HG03575 (cell line): ENCODE results near the gene FOXP1.

ENCODE experiments used
- ATAC-seq: cut with Tn5 transposase; IDR thresholded peaks from one replicate; pipeline ENCODE4 v1.9.1; 2021; ENCODE audit not compliant: unreplicated experiment, insufficient number of reproducible peaks, low FRiP score; ENCODE audit errors: extremely low read depth

The FOXP1 gene

DNA sequence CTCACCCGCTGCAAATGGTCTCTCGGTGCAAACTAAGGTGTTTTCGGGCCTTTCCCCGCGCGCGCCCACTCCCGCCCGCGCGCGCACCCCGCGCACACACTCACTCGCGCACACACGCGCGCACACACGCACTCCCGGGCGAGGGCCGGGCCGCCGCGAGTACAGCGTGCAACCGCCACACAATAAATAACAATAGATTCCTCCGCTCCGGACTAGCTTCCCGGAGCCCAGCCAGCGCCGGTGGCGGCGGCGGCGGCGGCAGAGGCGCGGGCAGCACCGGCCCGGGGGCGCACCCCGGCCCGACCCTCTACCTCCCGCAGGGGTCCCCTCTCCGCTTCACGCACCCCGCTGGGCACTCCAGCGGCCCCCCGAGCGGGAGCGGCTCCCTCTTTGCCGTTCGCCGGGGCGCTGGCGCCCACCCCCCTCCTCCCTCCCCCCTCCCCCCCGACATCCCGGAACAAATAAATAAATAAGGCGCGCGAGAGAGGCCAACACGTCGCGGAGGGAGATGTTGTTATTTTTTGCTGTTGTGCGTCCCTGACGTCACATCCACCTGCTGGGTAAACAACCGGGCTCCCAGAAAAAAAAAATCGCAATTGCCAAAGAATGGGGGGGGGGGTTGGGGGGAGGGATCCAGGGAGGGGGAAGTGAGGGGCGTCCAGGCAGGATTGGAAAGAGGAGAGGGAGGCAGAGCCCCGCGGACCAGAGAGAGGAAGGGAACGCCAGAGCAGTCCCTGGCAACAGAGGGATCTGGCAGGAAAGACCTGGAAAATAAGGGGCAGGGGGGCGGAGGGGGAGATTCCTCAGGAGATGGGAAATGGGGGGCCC is at the start of gene FOXP1:
Gene FOXP1, minus strand, starts transcription at position 163 of the 828 bp plus-strand sequence. CDS start 385,347 bp downstream, outside the sequence.
- no peak for ATAC-seq

DNA sequence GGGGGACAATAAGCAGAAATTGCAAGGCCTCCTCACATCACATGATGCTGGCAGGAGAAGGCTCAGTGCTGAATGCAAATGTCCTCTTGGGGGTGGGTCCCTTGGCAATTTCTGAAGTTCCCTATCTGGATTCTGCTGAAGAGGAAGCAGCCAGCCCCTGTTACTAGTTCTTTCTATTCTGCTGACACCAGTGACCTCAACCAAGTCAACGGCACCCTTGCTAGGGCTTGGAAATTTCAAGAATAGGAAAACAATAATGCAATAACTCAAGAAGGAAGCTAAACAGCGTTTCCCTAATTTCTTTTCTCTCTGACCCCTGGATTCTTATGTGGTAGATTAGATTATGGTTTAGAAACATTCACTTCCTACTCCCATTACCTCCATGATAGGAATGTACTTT is 46.2 kb upstream of the FOXP1 start:
- ATAC-seq, result no peak

DNA sequence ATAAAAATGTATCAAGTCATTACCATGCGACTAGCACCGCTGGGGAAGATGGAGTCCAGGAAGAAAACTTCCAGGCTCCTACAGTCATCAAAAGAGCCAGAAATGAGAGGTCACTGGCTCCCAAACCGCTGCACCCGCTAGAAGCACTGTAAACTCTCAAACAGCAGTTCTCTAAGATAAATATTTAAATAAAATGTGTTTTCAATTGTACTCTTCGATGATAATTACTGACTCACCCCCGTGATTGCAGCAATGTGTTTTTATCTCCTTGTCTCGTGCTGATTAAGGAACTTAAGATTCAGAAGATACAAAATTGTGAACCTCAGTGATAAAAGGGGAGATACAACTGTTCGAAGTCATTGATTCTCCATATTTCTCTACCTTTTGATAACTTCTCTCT is 45.8 kb upstream of the FOXP1 start:
- no peak for ATAC-seq

DNA sequence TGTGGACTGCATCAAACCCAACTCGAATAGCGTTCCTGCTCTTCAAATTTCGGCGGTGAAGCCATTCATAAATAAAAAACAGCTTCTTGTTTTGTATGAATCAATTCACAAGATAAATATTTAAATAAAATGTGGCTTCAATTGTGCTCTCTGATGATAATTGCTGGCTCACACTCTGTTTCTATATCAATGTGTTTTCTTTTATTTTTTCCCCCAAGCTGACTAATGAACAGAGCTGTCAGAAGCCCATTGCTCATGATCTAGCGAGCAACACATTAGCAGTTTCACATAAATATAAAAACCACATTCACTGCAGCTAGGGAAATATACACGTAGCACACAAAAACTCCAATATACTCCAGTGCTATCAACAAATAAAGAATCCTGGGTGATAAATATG is 45.0 kb upstream of the FOXP1 start:
- no peak for ATAC-seq

DNA sequence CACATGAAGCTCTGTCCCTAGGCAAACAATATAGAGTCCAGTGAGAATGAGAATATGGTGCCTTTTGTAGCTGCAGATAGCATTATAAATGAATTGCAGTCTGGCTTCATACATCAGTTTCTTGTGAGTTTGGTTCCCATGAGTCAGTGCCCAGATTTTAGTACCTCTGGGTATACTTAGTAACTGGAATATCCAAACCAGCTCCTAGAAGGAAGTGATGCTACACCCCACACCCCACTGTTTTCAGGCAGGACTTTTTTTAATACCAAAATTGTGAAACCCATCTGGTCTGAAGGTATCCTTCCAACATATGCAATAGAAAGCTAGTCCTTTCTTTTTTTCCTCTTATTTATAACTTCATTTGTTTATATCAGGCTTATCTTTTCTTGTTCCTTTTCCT is 42.1 kb upstream of the FOXP1 start:
- ATAC-seq, result no peak

DNA sequence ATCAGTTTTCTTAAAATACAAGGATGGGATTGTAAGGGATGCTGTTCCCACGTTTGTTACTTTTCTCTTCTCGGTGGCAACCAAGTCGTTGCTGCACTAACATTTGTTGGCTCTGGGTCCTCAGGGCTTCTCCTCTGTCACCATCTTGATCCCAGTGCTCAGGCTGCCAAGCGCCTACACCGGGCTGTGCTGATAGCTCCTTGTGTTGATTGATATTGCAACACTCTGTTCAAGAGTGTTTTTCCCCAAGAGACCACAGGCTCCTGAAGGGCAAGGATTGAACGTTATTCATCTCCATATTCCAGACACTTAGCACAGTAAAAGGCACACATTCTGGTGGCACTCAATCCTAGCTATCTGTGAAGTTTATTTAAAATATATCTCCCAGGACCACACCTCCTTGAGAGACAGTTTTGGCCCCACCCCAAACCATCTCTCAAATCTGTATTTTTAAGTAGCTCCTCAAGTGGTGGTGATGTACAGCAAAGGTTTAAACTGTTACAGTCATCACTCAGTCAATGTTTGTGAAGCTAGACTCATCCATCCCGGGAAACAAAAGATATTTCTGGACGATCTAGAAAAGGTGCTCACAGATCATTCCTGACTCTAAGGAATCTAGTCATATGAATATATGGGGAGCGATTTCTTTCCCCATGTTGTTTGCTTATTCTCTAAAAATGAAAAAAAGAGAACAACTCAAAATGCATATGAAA is 38.5 kb upstream of the FOXP1 start:
- ATAC-seq, result no peak

- ATAC-seq, result no peak
Measured at GRCh38 chr3:71618538-71618937, 35.0 kb upstream of the FOXP1 start.

DNA sequence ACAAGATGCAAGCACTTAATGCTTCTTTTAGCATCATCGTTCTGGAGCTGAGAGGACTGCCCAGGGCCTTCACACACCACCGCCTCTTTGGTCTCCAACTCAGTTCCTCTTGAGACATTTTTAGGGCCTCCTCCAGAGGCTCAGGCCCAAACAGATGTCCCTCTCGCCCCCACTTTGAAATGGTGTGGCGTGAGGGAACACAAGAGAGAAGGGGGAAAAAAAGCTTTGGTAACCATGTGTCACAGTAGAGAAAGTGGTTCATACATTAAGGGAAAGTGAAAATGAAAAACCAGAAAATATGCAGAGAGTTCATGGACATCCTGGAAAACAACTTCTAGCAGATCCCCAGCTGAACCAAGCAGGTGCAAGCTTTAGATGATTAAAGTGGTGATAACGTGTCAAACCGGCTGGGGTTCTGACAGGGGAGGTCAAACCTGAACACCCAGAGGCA is 33.1 kb upstream of the FOXP1 start:
- no peak for ATAC-seq

DNA sequence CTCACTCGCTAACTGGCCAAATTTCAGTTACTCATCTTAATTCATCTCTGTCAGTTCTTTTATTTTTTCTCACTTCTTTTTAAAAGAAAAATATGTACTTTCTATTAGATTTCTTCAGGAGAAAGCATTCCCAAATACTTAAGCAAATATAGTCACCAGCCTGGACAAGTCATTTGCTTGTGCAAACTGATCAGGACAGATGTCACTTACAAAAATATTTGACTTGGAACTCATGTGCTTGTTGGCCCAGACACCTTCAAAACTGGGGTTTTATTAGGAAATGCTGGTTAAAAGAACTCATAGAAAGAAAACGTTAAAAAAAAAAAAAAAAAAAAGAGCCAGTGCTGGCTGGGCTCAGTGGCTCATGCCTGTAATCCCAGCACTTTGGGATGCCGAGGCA is 31.3 kb upstream of the FOXP1 start:
- no peak for ATAC-seq

DNA sequence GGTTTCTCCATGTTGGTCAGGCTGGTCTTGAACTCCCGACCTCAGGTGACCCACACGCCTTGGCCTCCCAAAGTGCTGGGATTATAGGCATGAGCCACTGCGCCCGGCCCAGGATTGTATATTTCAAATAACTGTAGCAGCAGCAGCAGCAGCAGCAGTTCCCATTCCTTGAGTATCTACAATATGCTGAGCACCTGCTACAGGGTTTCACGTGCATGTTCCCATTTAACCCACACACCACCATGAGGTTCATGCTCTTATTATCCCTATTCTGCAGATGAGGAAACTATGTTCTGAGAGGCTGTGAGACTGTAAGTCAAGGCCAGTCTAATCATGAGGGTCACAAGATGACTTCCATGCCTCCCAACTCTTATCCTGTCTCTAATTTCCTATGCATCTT is 30.9 kb upstream of the FOXP1 start:
- no peak for ATAC-seq

GRCh38 chr3:71611099-71611498 is 27.6 kb upstream of the FOXP1 start:
- no peak for ATAC-seq

DNA sequence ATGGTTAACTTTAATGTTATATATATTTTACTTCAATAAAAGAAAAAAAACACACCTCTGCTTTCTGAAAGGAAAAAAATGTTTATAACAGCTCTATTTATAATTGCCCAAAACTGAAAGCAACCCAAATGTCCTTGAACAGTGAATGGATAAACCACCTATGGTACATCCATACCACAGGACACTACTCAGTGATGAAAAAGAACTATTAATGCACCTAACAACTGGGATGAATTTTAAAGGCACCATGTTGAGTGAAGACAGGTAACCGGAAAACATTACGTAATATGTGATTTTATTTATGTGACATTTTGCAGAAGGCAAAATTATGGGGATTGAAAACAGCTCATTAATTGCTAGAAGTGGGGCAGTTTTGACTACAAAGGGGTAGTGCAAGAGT is 23.8 kb upstream of the FOXP1 start:
- ATAC-seq, result no peak

DNA sequence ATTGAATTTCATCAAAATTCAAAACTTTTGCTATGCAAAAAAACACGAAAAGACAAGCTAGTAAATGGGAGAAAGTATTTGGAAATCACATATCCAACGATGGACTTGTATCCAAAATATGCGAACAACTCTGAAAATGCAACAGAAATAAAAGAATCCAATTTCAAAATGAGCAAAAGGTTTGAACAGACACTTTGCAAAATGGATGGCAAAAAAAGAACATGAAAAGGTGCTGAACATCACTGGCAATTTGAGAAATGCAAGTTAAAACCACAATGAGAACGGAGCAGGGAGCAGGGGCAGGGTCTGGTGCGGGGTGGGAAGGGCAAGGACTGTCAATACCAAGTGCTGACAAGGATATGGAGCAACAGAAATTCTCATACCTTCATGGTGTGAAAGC is 23.1 kb upstream of the FOXP1 start:
- no peak for ATAC-seq

- ATAC-seq, result no peak
Measured at GRCh38 chr3:71602256-71602655, 18.7 kb upstream of the FOXP1 start.

DNA sequence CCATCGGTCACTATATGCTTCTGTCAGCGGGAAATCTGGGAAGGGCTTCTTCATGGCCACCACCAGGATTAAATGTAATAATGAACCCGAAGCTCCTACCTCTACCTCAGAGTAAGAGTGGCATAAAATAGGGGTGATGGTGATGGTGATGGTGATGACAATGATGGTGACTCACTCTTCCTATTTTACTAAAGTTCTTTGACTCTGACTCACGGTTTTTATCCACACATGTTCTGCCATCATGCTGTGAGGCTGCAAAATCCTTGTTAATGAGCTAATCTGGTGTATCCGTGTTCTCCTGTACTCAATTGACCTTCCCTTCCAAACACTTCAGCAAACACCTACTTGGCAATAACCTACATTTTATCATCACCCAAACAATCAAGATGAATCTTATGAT is 18.3 kb upstream of the FOXP1 start:
- no peak for ATAC-seq

DNA sequence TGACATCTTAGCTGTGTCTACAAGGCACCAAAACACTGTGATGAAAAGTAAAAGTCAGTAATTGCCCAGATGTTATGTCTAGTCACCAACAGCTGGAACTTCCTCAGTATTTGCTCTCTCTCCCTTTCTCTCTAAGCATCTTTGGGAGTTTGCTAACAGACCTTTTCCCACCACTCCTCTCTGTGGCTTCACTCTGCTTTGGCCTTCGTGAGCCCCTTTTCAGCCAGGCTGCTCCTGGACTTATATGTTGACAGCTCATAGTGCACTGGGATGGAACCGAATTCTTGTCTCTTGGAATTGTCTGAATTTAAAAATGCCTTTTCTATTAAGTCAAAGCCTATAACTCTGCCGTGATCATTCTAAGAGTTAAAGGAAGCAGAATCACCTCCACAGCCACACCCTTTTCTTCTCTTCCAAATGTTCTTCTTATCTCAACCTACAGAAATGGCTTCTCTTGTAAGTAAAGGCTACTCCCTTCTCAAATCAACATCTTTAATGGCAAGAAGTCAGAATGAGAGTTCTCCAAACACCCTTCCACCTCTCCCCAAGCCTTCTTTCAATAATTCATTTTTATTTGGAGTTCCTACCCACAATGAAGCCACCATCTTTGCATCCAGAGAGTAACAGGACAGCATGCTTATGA is 17.2 kb upstream of the FOXP1 start:
- ATAC-seq, result no peak

DNA sequence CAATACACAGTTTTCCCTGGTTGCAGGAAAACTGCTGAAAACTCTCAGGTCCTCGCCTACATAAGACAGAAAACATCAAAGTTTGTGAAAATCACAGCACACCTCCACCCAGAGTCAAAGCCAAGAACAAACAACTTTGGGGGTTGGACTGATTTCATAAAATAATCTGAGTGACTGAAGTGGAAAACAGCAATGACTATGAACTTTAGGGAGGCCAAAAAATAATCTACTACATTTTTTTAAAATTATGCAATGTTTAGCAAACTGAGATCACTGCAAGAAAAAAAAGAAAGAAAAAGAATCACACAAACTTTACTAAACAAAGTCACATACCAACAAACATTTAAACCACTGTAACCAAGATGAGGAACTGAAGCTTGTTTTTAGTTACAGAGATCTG is 15.9 kb upstream of the FOXP1 start:
- ATAC-seq, result no peak

DNA sequence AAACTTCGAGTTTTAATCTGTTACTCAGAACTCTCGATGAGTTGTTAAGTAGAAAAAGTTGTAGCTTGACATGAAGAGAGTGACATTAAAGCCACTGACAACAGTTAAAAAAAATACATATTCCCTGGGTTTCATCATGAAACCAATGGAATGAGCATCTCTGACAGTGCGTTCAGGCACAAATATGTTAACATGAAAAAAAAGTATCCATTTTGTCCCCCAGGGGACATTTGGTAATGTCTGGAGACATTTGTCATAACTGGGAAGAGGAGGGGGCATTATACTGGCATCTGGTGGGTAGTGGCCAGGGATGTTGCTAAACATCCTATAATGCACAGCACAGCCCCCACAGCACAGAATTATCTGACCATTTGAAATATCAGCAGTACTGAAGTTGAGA is 14.8 kb upstream of the FOXP1 start:
- no peak for ATAC-seq

- ATAC-seq, result no peak
Measured at GRCh38 chr3:71597286-71597685, 13.8 kb upstream of the FOXP1 start.

DNA sequence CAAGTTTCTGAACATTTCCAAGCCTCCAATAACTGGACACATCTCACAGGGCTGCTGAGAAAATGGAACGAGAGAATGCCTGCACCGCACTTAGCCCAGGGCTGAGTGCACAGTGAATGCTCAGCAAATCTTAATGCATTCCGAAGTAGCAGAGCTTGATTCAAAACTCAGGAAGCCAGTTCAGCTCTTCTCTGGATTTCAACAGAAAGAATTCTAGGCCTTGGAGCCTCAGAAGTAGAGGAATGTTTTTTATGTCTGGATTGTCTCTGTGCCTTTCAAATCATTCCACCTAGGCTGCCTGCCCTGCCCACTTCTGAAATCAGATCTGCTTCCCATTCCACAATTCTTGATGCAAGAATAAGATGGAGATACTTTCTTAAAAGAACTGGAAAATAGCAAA is 9.6 kb upstream of the FOXP1 start:
- no peak for ATAC-seq
